LoVo (cell line): ENCODE results near the gene FHL2.

Source experiments
- DNase-seq: peaks from one replicate; pipeline ENCODE4 v3.0.0-alpha.2; 2016; ENCODE audit warnings: low spot score

Gene FHL2

DNA sequence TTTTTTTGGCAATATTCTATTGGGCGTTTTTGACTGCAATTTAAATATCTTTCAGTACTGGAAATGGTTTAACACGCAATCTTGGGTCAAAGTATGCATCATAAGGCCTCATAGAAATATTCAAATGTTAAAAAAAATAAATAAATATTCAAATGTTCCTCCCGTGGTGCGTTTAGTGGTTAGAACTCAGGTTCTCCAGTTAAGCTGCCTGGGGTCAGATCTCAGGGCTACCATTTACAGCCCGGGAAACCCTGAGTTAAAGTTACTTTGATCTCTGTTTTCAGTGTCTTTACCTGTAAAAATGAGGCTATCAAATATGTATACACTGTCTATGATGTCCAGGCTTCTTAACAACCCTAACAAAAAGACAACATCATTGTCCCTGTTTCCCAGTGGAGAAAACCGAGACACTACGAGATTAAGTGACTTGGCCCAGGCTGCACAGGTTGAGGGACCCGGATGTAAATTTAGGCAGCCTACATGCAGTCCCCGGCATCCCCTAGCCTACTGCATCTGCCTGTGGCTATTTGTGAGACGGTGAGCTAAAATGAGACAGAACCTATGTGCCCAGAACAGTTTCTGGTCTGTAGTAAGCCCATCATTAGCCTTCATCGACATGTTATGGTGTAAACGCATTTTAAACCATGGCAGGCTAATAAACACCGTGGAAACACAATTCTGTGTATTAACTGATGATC, 1.7 kb downstream of the FHL2 start:
- DNase-seq: peak; percentile 51

DNA sequence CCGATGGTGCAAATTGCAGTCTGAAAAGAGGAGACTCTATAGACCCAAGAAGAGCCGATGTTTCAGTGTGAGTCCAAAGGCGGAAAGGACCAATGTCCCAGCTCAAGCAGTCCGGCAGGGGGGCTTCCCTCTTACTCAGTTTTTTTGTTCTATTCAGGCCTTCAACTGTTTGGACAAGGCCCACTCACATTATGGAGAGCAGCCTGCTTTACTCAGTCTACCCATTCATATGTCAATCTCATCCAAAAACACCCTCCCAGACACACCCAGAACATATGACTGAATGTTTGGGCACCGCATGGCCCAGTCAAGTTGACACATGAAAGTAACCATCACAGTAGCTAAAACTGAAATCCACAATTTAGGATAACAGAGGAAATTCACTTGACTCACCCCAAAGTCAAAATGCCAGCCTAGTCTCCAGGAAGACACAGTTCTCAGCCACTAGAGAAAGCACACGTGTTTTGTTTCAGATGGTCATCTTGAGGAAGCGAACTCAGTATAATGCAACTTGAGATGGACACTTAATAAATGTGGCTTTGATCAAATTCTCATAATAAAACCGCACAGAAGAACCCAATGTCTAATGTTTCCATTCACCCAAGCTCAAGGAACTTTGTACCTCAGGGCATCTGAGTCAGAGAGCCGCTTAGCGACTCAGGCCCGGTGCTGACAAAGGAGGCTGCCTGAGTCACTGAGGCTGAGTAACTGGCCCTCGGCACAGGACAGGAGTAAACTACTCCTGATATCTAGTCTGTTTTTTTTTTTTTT, 2.4 kb downstream of the FHL2 start:
- peak; percentile 89 for DNase-seq

DNA sequence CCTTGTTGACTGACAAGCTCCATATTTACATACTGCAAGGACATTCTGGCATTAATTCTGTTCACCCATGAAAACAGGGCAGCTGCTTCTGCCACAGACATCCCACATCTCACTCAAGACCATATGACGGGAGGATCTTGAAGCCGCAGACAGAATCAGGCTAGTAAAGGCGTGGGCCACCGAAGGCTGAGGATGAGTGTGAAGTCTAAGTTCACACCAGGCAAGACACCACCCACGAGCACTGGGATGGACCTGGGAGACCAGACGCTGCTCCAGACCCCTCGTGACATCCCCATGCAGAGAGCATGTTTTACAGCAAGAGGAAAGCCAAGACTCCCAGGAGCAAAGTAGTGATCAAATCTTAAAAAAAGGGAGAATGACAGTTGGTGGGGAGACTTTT, 3.2 kb downstream of the FHL2 start:
- DNase-seq: no peak

DNA sequence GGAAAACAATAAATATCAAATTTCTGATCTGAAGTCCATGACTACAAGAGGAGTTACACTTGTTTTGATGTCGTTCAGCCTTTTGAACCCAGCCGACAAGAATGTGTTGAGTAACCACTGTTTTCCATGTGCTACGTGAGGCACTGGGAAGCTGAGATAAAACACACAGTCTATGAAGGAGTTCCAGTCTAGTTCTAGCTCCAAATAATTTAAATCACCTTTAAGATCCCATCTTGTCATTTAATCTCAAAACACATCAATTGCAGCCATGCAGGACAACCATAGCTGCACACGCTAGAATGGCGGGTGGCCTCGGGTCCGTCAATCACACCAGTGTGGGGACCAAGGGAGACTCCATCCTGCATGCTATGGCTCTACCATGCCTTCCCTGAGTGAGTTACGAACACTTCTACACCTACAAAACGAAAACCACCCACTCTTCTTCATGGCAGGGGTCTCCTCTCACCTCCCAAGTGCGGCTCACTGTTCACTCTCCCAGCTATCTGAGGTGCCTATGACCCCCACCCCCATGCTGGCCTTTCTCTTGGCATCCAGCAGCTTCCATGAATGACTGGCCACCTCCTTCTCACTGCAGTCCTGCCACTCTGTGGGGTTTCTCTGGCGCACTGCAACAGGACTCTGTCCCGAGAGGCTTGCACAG, 3.8 kb downstream of the FHL2 start:
- DNase-seq: no peak

DNA sequence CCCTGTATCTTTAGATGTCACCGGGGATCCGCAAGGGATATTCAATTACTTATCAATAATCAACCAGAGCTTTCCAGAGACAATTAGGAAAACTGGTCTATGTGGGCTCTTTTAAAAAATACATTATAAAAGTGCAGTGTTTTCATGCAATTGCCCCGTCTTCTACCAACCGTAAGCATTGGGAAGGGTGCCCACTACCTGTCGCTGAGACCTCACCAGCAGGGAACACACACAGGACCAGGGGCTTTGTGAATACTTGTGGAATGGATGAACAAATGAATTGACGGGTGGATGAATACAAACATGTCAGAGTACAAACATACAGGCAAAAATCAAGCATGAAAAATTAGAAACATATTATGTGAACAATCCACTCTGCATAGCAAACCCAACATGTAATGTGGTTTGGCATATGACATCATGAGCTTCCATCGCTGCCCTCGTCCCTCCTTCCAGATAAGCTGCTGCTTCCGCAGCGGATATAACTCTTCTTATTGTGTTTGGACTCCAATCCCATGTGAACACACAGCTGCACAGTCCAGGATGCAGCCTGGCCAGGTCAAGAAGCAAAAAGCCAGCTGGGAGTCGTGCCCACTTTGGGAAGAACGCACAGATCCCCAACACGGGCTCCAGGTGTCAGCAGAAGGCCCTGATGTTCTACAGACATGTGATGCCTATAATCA, 5.3 kb downstream of the FHL2 start:
- no peak for DNase-seq

DNA sequence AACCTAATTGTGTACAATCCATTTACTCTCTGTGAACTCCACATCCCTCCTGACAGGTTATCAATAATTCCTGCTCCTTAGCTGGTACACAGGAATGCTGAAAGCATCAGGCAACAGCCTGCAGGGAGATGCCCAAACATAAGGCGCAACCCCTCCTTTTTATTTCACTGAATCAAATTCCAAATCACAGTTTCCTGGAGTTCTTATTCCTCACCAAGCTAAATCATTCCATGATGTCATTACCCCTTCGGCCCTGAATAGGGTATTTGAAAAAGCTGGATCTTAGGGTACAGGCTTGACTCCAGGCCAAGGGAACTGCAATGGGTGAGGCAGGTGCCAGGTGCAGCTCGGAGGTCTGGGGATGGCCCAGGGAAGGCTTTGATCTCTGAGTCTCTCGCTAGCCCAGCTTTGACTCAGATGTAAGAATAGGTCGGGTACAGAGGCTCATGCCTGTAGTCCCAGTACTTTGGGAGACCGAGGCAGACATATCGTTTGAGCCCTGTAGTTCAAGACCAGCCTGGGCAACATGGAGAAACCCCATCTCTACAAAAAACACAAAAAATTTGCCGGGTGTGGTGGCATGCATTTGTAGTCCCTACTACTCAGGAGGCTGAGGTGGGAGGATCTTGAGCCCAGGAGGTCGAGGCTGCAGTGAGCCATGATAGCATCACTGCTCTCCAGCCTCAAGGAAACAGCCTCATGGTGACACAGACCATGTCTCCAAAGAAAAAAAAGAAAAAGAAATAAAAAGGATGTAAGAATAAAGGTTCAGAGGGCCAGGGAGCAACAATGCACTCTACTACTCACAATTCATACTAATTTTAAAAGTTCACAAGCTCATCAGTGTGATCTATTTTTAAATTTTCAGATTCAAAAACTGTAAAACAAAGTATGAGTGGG, 6.8 kb downstream of the FHL2 start:
- no peak for DNase-seq

DNA sequence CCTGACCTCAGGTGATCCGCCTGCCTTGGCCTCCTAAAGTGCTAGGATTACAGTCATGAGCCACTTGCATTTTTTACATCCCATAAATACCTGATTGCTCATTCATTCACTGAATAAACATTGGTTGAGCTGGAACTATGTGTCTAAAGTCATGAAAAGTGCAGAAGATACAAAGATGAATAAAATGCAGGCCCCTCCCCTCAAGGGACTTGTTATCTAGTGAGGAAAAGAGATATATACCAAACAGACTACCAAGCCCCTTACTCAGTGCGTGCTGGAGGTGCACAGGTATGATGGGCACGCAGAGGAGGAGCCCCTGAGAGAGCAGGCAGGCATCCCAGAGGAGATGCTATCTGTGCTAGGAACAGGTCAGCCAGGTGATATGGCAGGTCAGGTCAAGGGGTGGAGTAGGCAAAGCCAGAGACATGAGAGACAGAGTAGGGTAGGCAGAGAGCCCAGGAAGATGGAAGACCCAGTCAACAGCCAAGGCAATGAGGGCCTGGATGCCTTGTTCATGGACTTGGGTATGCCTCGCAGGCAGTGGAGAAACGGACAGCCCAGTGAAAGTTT, 7.7 kb downstream of the FHL2 start:
- DNase-seq: no peak

DNA sequence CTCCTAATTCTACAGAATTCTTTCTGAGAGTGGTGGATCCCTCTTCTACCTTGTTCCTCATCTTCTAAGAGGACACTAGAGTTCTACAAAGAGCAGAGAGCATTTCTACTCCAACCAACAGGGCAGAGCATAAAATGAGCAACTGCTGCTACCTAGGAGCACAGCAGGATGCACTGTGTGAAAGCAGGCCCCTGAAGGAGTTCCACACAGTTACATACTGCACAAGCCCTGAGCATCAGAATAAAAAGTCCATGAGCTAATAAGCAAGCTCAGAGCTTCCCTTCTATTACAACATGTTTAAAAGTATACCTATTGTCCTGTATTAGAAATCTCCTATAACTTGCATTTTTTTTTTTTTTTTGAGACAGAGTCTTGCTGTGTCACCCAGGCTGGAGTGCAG, 8.4 kb downstream of the FHL2 start:
- DNase-seq: no peak

DNA sequence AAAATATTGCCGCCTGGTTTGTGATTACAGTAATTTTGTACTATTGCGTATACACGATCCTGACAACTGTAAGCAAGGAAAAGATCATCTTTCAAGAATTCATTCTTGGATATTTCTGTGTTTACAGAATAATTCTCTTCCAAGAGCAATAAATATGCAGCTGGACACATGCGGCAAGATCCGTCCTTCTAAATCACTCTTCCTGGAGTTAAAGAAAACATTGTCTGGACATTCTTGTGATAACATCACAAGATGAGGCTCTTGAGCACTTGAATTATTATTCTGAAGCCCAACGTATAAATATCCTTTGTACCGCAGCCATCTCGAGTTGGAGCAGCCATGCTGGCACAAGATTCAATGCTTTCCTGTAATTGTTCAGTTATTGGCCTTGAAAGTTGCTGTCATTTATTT, 9.9 kb downstream of the FHL2 start:
- DNase-seq: no peak

DNA sequence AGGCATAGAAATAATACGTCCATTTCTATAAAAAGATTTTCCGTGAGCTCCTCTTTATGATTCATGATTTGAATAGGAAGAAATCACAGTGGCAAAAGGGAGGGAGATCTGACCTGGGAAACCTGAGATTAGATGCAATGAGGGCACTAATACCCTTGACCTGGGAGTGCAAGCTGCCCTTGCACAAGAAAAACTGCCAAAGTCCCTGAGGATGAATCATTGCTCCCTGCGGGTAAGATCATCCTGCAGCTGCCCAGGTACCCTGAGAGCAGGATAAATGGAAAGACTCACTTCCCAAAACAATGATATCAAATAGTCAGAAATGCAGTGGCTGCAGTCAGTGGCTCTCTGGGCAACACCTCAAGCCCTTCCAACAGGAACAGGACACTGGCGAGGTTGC, 11.6 kb downstream of the FHL2 start:
- DNase-seq: no peak

DNA sequence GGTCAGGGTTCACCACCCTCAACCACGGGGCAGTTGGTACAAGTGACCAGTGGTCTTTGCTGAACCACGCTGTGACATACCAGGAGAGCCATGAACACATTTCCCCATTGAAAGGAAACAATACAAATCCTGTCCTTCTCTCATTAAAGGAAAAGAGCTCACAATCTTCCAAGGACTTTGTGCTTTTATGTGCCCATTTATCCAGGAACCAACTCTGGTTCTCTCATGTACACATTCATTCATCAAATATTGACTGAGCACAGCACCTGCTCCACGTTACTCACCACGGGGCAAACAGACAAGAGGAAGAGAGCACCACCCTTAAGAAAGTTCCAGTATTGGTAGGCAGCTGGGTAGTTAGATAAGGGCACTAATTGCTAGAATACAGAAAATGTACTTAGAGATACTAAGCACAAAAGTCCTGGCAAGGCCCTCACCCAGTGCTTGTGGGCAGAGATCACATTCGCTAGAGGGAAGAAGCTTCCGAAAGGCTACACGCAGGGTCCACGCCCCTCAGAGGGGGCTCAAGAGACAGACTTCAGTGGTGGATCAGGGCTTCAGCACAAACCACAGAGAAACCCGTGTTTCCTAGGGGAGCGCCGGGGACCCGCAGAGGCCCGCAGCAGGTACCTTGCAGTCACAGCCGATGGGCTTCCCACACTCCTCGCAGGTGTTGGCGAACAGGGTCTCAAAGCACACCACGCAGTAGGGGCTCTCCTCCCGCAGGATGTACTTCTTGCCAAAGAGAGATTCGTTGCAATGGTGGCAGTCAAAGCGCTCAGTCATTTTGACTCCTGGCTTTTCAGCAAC, 12.9 kb downstream of the FHL2 start:
- DNase-seq: no peak

DNA sequence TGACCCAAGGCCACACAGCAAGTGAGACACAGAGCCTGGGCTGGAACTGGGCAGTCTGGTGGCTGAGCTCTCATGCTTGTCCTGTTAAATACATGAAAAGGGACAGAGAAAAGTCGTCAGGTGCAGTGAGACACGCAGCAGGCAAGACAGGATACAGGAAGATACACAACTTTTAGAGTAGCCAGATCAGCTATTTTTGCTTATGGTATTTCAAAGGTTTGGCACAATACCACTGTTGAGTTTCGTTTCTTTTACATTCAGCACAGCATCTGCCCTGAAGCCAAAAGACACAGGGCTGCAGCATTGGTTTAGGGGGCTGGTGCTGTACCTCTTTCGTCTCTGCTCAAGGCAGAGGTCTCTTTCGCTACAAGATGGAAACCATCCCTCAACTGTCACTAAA, 14.0 kb downstream of the FHL2 start:
- no peak for DNase-seq

DNA sequence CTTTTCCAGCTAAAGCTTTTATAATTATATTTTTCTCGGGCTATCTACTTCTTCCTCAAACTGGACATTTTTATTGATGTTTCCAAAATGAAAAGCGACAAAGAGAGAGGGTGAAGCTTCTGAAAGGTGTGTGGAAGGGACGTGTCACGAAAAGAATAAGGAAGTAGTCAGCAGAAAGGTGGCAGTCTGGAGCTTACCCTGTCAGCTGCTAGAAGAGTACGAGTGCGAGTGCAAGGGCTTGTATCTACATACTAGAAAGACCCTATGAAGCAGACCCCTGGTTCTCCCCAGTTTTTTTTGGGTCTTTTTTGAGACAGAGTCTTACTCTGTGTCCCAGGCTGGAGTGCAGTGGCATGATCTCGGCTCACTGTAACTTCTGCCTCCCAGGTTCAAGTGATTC, 14.6 kb downstream of the FHL2 start:
- no peak for DNase-seq

DNA sequence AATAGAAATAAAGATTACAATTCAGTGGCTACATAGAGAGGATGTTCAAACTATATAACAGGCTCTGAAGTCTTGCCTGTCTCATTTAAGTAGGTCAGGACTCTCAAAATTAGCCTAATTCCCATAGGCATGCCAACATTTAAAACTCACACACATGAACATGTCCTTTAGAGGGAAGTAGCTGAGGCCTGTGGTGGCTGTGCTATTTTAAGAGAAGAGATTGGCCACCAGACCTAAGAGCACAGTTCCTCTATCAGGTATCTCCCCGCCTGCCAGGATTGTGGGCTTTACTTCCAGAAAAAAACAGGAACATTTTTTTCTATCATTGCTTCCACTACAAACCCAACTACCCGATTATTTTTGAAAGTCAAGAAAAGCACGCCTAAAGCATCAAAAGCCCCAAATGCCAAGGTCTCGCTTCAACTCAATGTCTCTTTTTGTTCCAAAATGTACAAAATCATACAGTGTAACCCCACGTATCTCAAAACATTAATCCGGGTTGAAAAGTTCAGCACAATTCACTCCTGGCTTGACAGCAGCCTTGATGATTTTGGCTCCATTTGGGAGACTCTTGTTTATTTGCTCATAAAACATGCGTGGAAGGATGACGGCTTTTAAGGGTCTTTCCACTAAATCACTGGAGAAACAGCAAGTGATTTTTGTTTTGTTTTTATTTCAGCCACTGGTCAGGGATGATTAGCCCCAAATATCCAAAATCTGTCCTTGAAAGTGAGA, 15.3 kb downstream of the FHL2 start:
- no peak for DNase-seq

DNA sequence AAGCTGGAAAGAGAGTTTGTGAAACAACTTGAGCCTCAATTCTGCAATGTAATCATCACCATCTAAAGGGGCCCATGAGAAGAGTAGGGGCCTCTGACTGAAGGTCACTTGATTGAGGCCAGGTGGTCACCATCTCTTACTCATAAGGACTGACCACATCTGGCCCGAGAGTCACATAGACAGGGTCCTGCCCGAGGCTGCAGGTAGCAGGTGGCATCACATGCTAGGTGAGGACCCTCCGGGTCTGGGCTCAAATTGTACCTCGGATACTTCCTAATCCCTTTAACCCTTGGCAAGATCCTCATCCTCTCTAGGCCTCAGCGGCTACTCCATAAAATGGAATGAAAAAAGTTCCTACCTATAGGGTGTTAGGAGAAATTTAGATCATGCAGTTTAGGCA, 16.7 kb downstream of the FHL2 start:
- DNase-seq: no peak

DNA sequence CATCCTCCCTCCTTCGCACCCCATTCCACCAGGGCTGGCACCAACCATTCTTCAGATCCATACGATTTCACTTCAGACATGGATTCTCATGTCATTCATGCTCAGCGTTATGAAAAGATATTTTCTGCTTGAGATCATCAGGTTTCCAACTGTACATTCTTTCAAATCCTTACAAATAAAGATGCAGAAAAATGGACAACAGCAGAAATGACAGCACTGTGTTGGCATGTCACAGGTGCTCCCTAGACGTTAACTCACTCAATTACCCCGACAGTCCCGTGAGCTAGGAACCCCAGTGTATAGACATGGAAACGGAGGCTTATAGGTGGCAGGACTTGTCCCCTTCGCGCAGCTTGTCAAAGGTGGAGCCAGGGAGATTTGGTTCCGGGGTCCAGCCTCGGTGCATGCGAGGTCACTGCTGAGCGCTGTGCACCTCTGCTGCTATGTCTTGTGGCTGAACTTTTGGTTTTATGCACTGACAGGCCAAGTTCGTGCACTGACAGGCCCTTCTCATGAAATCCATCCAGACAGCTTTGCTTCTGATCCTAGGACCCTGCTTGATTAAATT, 17.7 kb downstream of the FHL2 start:
- no peak for DNase-seq

DNA sequence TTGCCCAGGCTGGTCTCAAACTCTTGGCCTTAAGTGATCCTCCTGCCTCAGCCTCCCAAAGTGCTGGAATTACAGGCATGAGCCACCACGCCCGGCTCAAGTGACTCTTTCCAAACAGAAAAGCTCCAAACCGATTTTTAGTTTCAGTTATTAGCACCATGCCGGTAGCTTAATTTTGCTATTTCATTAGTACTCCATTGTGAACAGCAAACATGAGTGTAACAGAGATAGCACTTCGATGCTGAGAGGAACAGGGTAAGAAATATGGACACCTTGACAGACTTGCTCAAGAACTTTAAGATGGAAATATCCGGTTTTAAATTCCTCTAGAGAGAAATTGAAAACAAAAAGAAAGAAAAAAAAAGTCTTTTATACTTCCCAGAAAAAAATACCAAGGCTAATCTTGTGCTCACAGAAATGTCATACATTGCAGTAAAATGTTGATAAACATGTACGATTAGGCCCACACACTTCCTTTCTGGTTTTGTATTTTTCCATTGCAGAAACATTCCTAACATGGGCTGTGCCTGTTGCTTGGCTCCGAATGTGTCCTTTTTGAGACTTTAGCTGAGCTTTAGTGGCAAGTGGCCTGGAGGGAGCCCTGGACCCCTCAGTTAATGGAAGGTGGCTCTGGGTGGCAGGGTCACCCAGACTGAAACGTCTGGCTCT, 18.3 kb downstream of the FHL2 start:
- no peak for DNase-seq

DNA sequence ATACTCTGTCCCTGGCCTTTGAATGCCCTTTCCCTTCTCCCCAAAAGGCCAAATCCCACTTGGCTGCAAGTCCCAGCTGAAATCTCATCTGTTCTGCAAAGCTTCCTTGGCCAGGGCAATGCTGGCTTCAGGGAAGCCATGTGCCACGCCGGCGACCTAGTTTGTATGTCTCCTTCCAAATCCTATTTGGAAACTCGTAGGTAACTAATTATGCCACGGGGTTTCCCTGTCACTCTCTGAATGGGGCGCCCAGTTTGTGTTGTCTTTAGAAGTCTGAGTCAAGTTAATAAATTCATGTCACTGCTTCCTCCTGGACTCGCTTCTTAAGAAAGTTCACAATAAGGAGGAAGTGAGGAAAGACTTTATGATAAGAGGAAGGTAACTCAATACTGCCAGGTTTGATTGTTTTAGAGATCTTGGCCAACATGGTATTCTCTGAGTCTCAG, 19.1 kb downstream of the FHL2 start:
- DNase-seq: no peak

DNA sequence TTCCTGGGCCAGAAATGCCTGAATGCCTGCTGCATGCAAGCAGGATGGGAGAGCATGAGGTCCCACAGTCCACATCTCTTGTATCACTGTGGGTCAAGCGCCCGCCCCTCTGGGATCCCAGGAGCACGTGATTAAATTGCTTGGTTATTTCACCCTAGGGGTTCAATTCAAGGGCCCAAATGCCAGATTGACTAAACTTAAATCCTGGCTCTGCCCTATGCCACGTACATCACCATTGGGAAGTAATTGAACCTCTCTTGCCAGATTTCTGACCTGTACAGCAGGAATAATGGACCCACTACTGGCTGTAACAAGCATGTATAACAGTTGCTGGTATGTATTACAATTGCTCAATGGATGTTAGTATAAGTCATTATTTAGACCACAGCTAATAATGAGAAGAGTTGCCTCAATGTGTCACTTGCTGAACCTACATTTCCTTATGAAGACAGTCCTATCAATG, 19.9 kb downstream of the FHL2 start:
- DNase-seq: no peak
